Inferior parietal cortex (tissue), 1 donor: ENCODE results near the gene SLF2.

Experiments used
- DNase-seq: peaks from one replicate; pipeline ENCODE4 v3.0.0-alpha.2; 2016; ENCODE audit errors: extremely low spot score

SLF2 gene

DNA sequence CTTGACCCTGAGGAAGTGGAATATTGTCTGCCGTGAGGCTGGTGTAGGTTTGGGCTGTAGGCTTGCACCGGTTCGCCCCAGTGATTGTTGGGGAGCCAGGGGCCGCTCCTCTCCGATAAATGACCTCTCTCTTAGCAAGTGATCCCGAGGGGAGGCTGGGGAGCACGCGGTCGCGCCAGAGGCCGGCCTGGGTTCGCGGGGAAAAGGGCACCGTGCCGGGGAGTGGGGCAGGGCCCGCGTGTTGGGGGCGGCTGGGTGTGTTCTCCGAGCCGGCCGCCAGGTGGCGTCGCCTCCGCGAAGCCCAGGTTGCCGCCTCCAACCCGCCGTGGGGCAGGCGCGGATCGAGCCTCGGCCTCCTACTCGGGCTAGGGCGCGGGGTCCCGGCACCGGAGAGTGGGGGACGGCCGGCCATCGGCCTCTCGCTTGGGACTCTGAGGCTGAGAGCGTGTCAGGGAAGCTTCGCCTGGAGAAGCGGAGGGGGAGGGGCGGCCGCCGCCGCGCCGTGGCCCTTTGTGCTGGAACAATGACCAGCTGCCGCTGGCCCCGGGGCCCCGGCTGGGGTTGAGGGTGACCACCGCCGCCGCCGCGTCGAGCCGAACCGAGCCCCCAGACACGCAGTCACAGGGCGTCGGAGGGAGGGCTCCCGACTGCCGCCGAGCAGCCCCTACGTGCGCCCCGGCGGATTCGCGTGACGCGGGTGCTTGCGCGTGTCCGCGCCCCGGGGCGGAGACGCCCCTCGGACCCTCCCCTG is 86.4 kb downstream of the SLF2 start:
- DNase-seq: peak; percentile 79

DNA sequence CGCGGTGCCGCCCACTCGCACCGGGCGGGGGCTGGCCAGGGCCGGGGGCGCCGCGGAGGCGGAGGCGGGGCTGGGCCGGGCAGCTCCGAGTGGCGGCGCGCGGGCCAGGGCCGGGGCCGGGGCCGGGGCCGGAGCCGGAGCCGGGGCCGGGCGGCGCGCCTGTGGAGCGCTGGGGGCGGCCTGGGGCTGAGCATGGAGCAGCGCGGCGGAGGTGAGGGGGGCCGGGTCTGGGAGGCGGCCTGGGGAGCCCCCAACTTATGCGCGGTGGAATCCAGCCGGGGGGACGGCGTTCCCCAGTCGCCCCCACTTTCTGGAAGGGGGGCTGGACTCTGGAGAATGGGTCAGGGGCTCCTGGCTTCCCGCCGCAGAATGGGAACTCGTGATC is 87.0 kb downstream of the SLF2 start, which contains the start of gene LZTS2:
LZTS2 (plus strand) TSS at position 67 of the 385 bp plus-strand sequence. CDS start 2,731 bp downstream, outside the sequence.
- no peak for DNase-seq

DNA sequence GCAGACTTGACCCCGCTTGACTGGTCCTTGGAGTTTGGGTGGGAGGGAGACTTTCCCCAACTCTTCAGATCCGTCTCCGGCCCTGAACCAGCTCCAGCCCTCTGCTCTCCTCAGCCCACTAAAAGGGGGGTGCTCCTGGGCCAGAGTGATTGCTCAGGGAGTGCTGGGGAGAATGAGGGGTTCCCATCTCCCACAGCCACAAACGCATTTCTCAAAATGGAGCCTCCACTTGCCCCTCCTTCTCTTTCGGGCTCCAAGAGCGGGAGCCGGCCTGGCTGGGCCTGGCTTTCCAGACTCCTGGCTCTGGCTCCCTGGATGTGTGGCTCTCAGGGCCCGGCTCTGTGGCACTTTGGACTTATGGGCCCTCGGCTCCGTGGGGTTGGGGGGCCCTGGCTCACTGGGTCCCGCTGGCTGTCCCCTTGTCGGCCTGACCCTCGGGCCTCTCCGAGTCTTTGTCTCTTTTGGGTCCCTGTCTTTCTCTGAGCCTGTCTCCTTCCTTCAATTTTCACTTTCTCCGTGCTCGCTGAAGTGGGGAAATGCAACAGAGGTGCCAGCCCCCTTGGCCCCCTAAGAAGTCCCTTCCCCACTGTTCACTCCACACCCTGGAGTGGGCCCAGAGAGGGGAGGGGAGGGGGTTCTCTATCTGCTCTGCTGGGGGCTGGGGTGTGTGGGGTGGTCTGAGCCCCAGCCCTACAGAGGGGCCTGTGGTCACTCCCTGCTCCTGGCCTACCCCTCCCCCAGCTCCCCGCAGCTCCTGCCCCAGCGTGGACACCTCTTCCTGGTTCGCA is 87.6 kb downstream of the SLF2 start:
- DNase-seq: no peak

- DNase-seq: no peak
These were observed 88.3 kb downstream of the SLF2 start for GRCh38 chr10:101000915-101001658.

DNA sequence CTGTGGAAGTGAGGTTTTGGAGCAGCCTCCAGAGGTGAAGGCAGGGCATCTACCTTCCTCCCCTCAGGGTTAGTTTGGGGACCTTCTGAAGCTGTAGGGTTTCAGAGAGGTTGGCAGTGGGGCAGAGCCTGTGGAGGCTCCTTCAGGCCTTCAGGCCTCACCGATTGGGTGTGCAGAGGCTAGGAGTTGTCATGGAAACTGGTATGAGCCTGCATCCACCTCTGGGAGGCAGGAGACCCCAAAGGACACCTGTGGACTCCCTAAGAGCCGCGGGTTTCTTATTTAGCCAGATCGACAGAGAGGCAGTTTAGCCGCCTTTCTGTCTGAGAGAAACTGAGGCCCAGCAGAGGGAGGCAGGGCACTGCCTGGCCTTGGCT is 88.9 kb downstream of the SLF2 start:
- no peak for DNase-seq

GRCh38 chr10:101002456-101002855 is 89.7 kb downstream of the SLF2 start:
- no peak for DNase-seq

DNA sequence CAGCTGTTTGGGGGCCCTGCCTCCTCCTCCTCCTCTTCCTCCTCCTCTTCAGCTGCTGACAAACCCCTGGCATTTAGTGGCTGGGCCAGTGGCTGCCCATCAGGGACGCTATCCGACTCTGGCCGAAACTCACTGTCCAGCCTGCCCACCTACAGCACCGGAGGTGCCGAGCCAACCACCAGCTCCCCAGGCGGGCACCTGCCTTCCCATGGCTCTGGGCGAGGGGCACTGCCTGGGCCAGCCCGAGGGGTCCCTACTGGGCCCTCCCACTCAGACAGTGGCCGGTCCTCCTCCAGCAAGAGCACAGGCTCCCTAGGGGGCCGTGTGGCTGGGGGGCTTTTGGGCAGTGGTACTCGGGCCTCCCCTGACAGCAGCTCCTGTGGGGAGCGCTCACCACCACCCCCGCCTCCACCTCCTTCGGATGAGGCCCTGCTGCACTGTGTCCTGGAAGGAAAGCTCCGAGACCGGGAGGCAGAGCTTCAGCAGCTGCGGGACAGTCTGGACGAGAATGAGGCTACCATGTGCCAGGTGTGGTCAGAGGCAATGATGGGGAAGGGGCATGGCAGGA is 91.0 kb downstream of the SLF2 start:
- no peak for DNase-seq

- DNase-seq: no peak
These were observed 92.6 kb downstream of the SLF2 start for GRCh38 chr10:101005361-101005760.

GRCh38 chr10:101005869-101006567 is 93.3 kb downstream of the SLF2 start:
- no peak for DNase-seq

- DNase-seq: no peak
These were observed 93.9 kb downstream of the SLF2 start for GRCh38 chr10:101006593-101007098.

GRCh38 chr10:101007099-101007711 is 94.4 kb downstream of the SLF2 start:
- DNase-seq: no peak

GRCh38 chr10:101007915-101008822 is 95.4 kb downstream of the SLF2 start:
- DNase-seq: no peak

DNA sequence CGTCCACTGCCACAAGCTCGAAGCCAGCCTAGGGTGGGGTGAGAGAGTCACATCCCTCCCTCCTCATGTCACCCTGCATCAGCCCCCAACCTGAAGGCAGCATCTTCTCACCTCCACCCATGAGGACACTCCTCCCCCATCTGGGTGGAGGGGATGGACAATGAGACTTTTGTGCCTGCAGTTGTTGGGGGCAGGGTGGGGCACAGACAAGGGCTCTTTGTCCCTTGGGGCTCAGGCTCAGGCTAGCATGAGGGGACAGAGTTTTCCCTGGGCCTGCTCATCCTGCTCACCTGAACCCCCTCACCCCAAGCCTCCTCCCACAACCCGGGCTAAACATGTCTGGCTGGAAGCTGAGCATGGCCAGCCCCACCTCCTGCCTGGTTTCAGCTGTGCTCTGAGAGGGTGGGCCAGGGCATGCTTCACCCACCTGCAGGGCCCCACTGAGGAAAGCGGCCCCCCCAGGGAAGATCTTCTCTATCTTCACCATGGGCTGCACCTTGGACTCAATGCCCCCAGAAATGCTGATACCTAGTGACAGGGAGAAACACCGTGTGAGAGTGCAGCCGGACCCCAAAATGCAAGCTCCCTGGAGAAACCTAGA is 96.2 kb downstream of the SLF2 start:
- peak; percentile 78 for DNase-seq

- DNase-seq: no peak
These were observed 97.6 kb downstream of the SLF2 start for GRCh38 chr10:101010329-101010728.

- DNase-seq: no peak
These were observed 99.0 kb downstream of the SLF2 start for GRCh38 chr10:101011517-101012423.

DNA sequence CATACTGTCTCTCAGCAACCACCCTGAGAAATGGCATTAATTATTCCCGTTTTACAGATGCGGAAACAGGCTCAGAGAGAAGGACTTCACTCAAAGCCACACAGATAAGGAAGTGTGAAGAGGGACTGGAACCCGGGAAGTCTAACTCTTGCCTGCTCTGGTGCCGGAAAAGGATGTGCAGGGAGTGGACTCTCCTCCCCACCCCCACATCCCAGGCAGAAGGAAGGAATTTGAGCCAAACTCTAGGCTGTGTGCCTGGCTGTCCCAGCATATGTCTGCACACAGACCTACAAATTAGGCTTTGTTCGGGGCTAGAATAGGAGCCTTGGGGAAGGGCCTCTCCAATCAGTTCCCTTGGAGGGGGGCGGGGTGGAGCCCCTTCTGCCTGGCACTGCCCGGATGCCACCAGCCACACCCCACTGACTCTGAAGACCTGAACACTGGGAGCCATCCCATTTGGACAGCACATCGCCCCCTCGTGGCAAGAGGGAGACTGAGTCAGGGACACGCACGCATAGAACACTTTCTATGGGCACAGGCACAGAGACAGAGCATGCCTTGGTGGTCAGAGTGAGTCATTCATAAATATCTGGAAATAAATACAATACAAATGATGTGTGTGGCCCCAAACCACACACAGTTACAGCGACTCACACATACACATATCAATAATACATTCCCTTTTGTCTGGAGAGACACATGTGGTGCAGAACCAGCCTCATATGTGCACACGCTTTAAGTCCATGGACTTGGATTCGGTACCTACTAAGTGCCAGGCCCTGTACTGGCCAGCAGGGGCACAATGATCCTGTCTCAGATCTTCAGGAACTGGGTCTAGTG is 100.0 kb downstream of the SLF2 start:
- peak; percentile 96 for DNase-seq

DNA sequence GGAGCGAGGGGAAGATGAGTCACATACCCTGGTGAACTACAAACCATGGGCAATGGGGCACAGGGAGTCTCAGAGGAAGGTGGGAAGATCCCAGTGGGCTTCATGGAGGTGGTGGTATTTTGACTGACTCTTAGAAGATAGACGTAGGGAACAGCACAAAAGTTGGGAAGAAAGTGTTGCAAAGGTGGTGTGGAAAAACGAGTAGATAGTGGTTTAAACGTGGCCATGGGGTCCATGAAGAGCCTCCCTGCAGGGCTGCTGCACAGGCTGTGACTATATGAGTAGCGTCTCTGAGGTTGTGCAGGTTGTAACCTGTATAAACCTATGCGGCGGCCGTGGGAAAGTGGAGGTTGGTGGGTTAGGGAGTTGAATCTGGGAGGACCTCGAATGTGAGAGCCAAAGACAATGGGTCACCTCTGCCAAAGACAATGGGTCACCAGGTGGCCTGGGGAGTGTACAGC is 100.6 kb downstream of the SLF2 start:
- DNase-seq: no peak
